GM21390 (cell line): ENCODE data around the gene SOBP.

Experiments
- ATAC-seq: cut with Tn5 transposase; IDR thresholded peaks from one replicate; pipeline ENCODE4 v1.9.1; 2021; ENCODE audit not compliant: unreplicated experiment

Gene SOBP

GRCh38 chr6:107634324-107635056 is 144.6 kb downstream of the SOBP start:
- ATAC-seq = no peak

- ATAC-seq = no peak
Measured at GRCh38 chr6:107635057-107635515, 145.2 kb downstream of the SOBP start.

- no peak for ATAC-seq
Measured at GRCh38 chr6:107636486-107636885, 146.6 kb downstream of the SOBP start.

- no peak for ATAC-seq
Measured at GRCh38 chr6:107637316-107638315, 147.7 kb downstream of the SOBP start.

- no peak for ATAC-seq
Measured at GRCh38 chr6:107638493-107638892, 148.6 kb downstream of the SOBP start.

GRCh38 chr6:107639511-107639910 is 149.6 kb downstream of the SOBP start:
- no peak for ATAC-seq

- no peak for ATAC-seq
Measured at GRCh38 chr6:107641071-107641470, 151.2 kb downstream of the SOBP start.

- no peak for ATAC-seq
Measured at GRCh38 chr6:107641500-107641941, 151.6 kb downstream of the SOBP start.

- no peak for ATAC-seq
Measured at GRCh38 chr6:107642095-107642860, 152.4 kb downstream of the SOBP start.

- no peak for ATAC-seq
Measured at GRCh38 chr6:107642861-107643328, 153.0 kb downstream of the SOBP start.

GRCh38 chr6:107644513-107644912 is 154.6 kb downstream of the SOBP start:
- ATAC-seq = no peak

GRCh38 chr6:107645740-107646139 is 155.8 kb downstream of the SOBP start:
- ATAC-seq = no peak

GRCh38 chr6:107646176-107646575 is 156.3 kb downstream of the SOBP start:
- no peak for ATAC-seq

- ATAC-seq = no peak
Measured at GRCh38 chr6:107646776-107647438, 157.0 kb downstream of the SOBP start.

- ATAC-seq = no peak
Measured at GRCh38 chr6:107647439-107647948, 157.6 kb downstream of the SOBP start.

GRCh38 chr6:107648983-107649382 is 159.1 kb downstream of the SOBP start:
- no peak for ATAC-seq

- ATAC-seq = no peak
Measured at GRCh38 chr6:107652526-107653182, 162.7 kb downstream of the SOBP start.

GRCh38 chr6:107653183-107653580 is 163.3 kb downstream of the SOBP start:
- no peak for ATAC-seq

GRCh38 chr6:107653861-107654394 is 164.0 kb downstream of the SOBP start:
- ATAC-seq = no peak
